Endothelial cell of umbilical vein (primary cell): ENCODE measurements around the gene POU6F2. TPM values are rescaled to one million over a fixed set of nuclear protein-coding genes. Genes with fewer than 3 reads are reported as not detected.

Source experiments
- BruUV-seq: library from RNA; stranded (reverse); fragments of 400-500 nt; replicated peaks from 2 replicates; lab custom pipeline; 2021; lab: Mats Ljungman, UMichigan
- CTCF ChIA-PET: fragments of 300-600, 350-600 bp; sonication (Branson Sonifier 250); formaldehyde crosslinking; loops from one replicate; lab custom pipeline; 2021; ENCODE audit warnings: antibody characterized with exemption, inconsistent platforms; lab: Charles Lee
- POLR2A ChIA-PET: fragments of 300-600, 350-600 bp; sonication (Branson Sonifier 250); formaldehyde crosslinking; loops from one replicate; lab custom pipeline; 2021; ENCODE audit warnings: antibody characterized with exemption, inconsistent platforms; lab: Charles Lee
- DNase-seq: peaks from one replicate; pipeline ENCODE4 v3.0.0-alpha.2; 2011; ENCODE audit warnings: low read depth, low spot score
- FAIRE-seq: peaks from 2 replicates; lab custom pipeline; 2011; peaks lifted over from hg19 to GRCh38; lab: Jason Lieb, UNC
- H2AFZ ChIP-seq: 2 replicates; pipeline ENCODE4 v1.6.0; 2012; ENCODE audit warnings: low read depth, low read length, control low read depth, inconsistent platforms
- H3K27ac ChIP-seq: 2 replicates; pipeline ENCODE4 v1.5.1; 2011; ENCODE audit warnings: low read depth, mild to moderate bottlenecking, control low read depth, low read length, moderate library complexity; ENCODE audit not compliant: insufficient read depth
- H3K27me3 ChIP-seq, 2 experiments: 2 replicates each; pipeline versions ENCODE4 v1.6.0 to v1.6.1; 2011; ENCODE audit warnings: low read length in 2 of 2, mixed read lengths in 1 of 2; ENCODE audit not compliant: control insufficient read depth in 2 of 2, insufficient read depth in 2 of 2
- H3K36me3 ChIP-seq, 2 experiments: 2 replicates in 1 of 2; 3 replicates in 1 of 2; pipeline ENCODE4 v1.5.1; 2011; ENCODE audit warnings: low read length in 2 of 2, mild to moderate bottlenecking in 1 of 2, moderate library complexity in 1 of 2; ENCODE audit not compliant: control insufficient read depth in 2 of 2, insufficient read depth in 2 of 2; ENCODE audit errors: extremely low read depth in 1 of 2
- H3K4me1 ChIP-seq: 3 replicates; pipeline ENCODE4 v1.5.1; 2011; ENCODE audit warnings: mild to moderate bottlenecking, low read length; ENCODE audit not compliant: control insufficient read depth, insufficient read depth; ENCODE audit errors: extremely low read depth
- H3K4me2 ChIP-seq: 2 replicates; pipeline ENCODE4 v1.6.1; 2011; ENCODE audit warnings: low read length, control low read depth, mixed read lengths; ENCODE audit not compliant: insufficient read depth
- H3K4me3 ChIP-seq, 3 experiments: fragments of 200-600 bp in 1 of 3; sonication (generic), shearing (Covaris generic) in 1 of 3; replicated peaks in 1 of 3; 2 replicates each; pipeline ENCODE4 v1.5.1; 2011 to 2016; ENCODE audit warnings: control low read depth in 3 of 3, low read length in 3 of 3, mild to moderate bottlenecking in 2 of 3, inconsistent platforms in 1 of 3, low read depth in 1 of 3, moderate library complexity in 1 of 3; ENCODE audit not compliant: insufficient read depth in 1 of 3
- H3K79me2 ChIP-seq: 2 replicates; pipeline ENCODE4 v1.6.0; 2012; ENCODE audit warnings: low read length, inconsistent platforms; ENCODE audit not compliant: control insufficient read depth, insufficient read depth
- H3K9ac ChIP-seq: replicated peaks from 2 replicates; pipeline ENCODE3; 2011; ENCODE audit warnings: low read length, control low read depth; ENCODE audit not compliant: insufficient read depth; ENCODE audit errors: extremely low read depth
- H3K9me1 ChIP-seq: replicated peaks from 3 replicates; pipeline ENCODE4 v1.6.0; 2011; ENCODE audit warnings: mild to moderate bottlenecking, low read length; ENCODE audit not compliant: control insufficient read depth, insufficient read depth; ENCODE audit errors: extremely low read depth
- H3K9me3 ChIP-seq: replicated peaks from 2 replicates; pipeline ENCODE4 v1.5.1; 2012; ENCODE audit warnings: low read length, inconsistent platforms; ENCODE audit not compliant: control insufficient read depth, insufficient read depth
- H4K20me1 ChIP-seq: replicated peaks from 2 replicates; pipeline ENCODE3; 2011; ENCODE audit warnings: mild to moderate bottlenecking, low read length; ENCODE audit not compliant: control insufficient read depth, insufficient read depth; ENCODE audit errors: extremely low read depth
- CTCF ChIP-seq, 2 donors: IDR thresholded peaks; 1 replicate in 1 of 2; 2 replicates in 1 of 2; pipeline ENCODE4 v1.5.1; 2011; ENCODE audit warnings: low read length in 2 of 2, mild to moderate bottlenecking in 2 of 2, moderate library complexity in 2 of 2, control low read depth in 1 of 2, inconsistent platforms in 1 of 2, low read depth in 1 of 2; ENCODE audit not compliant: insufficient read depth in 1 of 2; ENCODE audit errors: extremely low read depth in 1 of 2
- EZH2 ChIP-seq: IDR thresholded peaks from 2 replicates; pipeline ENCODE4 v1.6.1; 2012; ENCODE audit warnings: borderline replicate concordance, low read depth, mild to moderate bottlenecking, moderate library complexity, low read length, inconsistent platforms; ENCODE audit not compliant: severe bottlenecking
- POLR2AphosphoS5 ChIP-seq: IDR thresholded peaks from 2 replicates; pipeline ENCODE4 v1.6.1; 2012; ENCODE audit warnings: low read depth, mild to moderate bottlenecking, control low read depth, low read length, moderate library complexity; ENCODE audit not compliant: insufficient read depth
- dilution Hi-C: fragments of 300-500 bp; cut with MboI; formaldehyde crosslinking; loops from one replicate; pipeline ENCODE4 v1.15.0; 2019; ENCODE audit warnings: low sequenced_read_pairs; ENCODE audit not compliant: extremely low pct_ligation_motif_present
- intact Hi-C: fragments of 100-400 bp; cut with micrococcal nuclease; formaldehyde crosslinking; loops from one replicate; pipeline ENCODE4 v1.10.0; 2022
- polyA plus RNA-seq, 4 experiments: library from polyadenylated mRNA; depleted of rRNA in 3 of 4; stranded (reverse) in 3 of 4; unstranded in 1 of 4; fragments of >200 nt; gene quantifications; 2 replicates each; pipeline versions ENCODE4 v1.2.1 to v1.2.3, GENCODE V29; 2011 to 2012; ENCODE audit warnings: missing spikeins in 1 of 4
- total RNA-seq: library from RNA; stranded (reverse); gene quantifications from 2 replicates; pipeline ENCODE4 v1.2.3, GENCODE V29; 2021

POU6F2 gene
- total and polyA plus RNA-seq, 2 donors (not counting 3 experiments of a cell fraction or from before 2014, with no cell fraction given), result 0.29 TPM; not detected in 1

DNA sequence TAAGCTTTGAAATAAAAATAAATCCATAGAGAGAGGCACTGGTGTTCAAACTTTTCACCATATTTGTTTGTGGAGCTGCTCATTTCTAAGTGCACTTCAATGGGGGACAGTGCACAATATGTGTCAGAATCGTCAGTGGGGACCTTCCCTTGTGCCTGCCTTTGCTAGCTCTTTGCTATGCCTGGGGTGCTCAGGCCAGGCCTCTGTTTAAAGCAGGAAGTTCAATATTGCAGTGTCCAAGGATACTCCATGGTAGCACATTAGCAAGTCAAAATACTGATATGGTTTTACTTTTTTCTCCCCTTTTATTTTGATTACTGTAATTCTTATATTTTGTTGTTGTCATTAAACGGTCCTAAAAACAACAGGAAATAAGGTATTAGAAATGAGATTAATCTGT lies 113.4 kb downstream of the POU6F2 start:
- FAIRE-seq (no peak), DNase-seq (no peak)
- Histone ChIP-seq H2AFZ (no peak overlapping the region), H3K4me2 (no peak overlapping the region), H3K9me1 (no peaks in the 10 kb centered on the region), H3K36me3 (no peaks in the 10 kb centered on the region), H3K4me1 (no peaks in the 10 kb centered on the region), H3K79me2 (no peaks in the 10 kb centered on the region), H3K27ac (no peak overlapping the region), H3K4me3 (no peak overlapping the region), H4K20me1 (no peaks in the 10 kb centered on the region), H3K27me3 (peaks cover 2 to 3% of the 10 kb centered on the region in 2 experiments), H3K9me3 (no peaks in the 10 kb centered on the region), H3K9ac (no peak overlapping the region)
- TF ChIP-seq POLR2AphosphoS5, result no peak
- dilution Hi-C loops (no loop called here), intact Hi-C loops (no loop called here)
- BruUV-seq, result no TSS peak
- ChIA-PET CTCF (no interaction called here), POLR2A (no interaction called here)

DNA sequence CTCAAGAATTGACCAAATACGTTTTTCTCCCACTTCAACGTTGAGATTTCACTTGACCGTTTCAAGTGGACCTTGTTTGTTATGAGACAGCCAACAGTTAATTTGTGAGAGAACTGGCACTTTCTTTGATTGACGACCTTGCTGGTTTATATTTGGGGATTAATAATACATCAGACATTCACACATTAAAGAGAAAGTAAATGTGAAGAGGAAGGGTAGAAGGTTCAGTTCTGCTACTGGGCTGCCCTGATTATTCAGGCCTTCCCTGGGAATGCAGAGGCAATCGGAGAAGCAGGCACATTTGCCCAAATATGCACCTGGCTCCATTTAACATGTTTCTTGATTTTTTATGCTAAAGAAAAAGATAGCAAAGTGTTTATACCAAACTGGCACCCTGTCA lies 114.1 kb downstream of the POU6F2 start:
- no TSS peak for BruUV-seq
- Histone ChIP-seq H3K79me2 (no peaks in the 10 kb centered on the region), H3K27ac (no peak overlapping the region), H3K4me2 (no peak overlapping the region), H2AFZ (no peak overlapping the region), H3K36me3 (no peaks in the 10 kb centered on the region), H3K9me1 (no peaks in the 10 kb centered on the region), H3K9me3 (no peaks in the 10 kb centered on the region), H3K4me3 (no peak overlapping the region), H3K9ac (no peak overlapping the region), H3K4me1 (no peaks in the 10 kb centered on the region), H4K20me1 (no peaks in the 10 kb centered on the region), H3K27me3 (peaks cover 1 to 2% of the 10 kb centered on the region in 2 experiments)
- TF ChIP-seq CTCF (IDR thresholded peaks at IDR 0.05; ENCODE audit: extremely low read depth in 1 of 2, insufficient read depth in 1 of 2, low read depth in 1 of 2, low read length in 2 of 2) (no peak), EZH2 (no peak)
- FAIRE-seq (no peak), DNase-seq (no peak)
- dilution Hi-C loops (no loop called here), intact Hi-C loops (no loop called here)
- CTCF ChIA-PET, result interaction anchor here (1.2 kb wide), 1 partner anchor 17 kb away, joined by 4 read pairs; no protein-coding TSS in a partner anchor
- POLR2A ChIA-PET, result no interaction called here
